GM21786 (cell line): ENCODE results near the gene MCEE.
"Not testable (repeated sequence)": the region's sequence is repeated elsewhere in the genome, so short reads cannot be mapped to it uniquely, and the experiment has no call there.

Source experiments
- ATAC-seq: cut with Tn5 transposase; IDR thresholded peaks from one replicate; pipeline ENCODE4 v1.9.1; 2021; ENCODE audit not compliant: unreplicated experiment

The MCEE gene

GRCh38 chr2:71129114-71129901 is 721 bp downstream of the MCEE start:
- ATAC-seq: peak; percentile 2

GRCh38 chr2:71126957-71127356 is 3.1 kb downstream of the MCEE start:
- ATAC-seq: no peak

- no peak for ATAC-seq
Measured at GRCh38 chr2:71125506-71126294, 4.3 kb downstream of the MCEE start.

GRCh38 chr2:71122387-71123298 is 7.4 kb downstream of the MCEE start:
- ATAC-seq: no peak

GRCh38 chr2:71121479-71121878 is 8.6 kb downstream of the MCEE start:
- ATAC-seq: no peak

GRCh38 chr2:71120195-71120594 is 9.8 kb downstream of the MCEE start:
- ATAC-seq: no peak

- no peak for ATAC-seq
Measured at GRCh38 chr2:71117063-71117462, 13.0 kb downstream of the MCEE start.

GRCh38 chr2:71113843-71114242 is 16.2 kb downstream of the MCEE start:
- ATAC-seq: no peak

- no peak for ATAC-seq
Measured at GRCh38 chr2:71108091-71108490, 21.9 kb downstream of the MCEE start.

GRCh38 chr2:71106463-71106862 is 23.6 kb downstream of the MCEE start:
- not testable (repeated sequence) for ATAC-seq

- ATAC-seq: no peak
Measured at GRCh38 chr2:71103809-71104208, 26.2 kb downstream of the MCEE start.

- no peak for ATAC-seq
Measured at GRCh38 chr2:71102981-71103681, 26.9 kb downstream of the MCEE start.

- ATAC-seq: no peak
Measured at GRCh38 chr2:71101656-71102055, 28.4 kb downstream of the MCEE start.

- ATAC-seq: peak; percentile 47
Measured at GRCh38 chr2:71100195-71100964, 29.6 kb downstream of the MCEE start.

- not testable (repeated sequence) for ATAC-seq
Measured at GRCh38 chr2:71092491-71093260, 37.4 kb downstream of the MCEE start.

GRCh38 chr2:71091808-71092207 is 38.2 kb downstream of the MCEE start:
- ATAC-seq: not testable (repeated sequence)

- ATAC-seq: not testable (repeated sequence)
Measured at GRCh38 chr2:71089475-71089874, 40.6 kb downstream of the MCEE start.

GRCh38 chr2:71085325-71086003 is 44.6 kb downstream of the MCEE start:
- not testable (repeated sequence) for ATAC-seq
